Stimulated activated CD4-positive, alpha-beta T cell treated with anti-CD3 and anti-CD28 coated beads, Interleukin-12 subunit alpha, Interleukin-12 subunit beta, amount 100 ng/mL, for 48 hours (primary cell): ENCODE measurements around the gene SIX4.

ENCODE experiments used
- DNase-seq, 3 donors: peaks; one replicate each; pipeline ENCODE4 v3.0.0-alpha.2; 2020; ENCODE audit warnings: low read depth in 2 of 3, low spot score in 1 of 3

The SIX4 gene

GRCh38 chr14:60722357-60723115 lies 1.6 kb downstream of the SIX4 start:
- no peak for DNase-seq

DNA sequence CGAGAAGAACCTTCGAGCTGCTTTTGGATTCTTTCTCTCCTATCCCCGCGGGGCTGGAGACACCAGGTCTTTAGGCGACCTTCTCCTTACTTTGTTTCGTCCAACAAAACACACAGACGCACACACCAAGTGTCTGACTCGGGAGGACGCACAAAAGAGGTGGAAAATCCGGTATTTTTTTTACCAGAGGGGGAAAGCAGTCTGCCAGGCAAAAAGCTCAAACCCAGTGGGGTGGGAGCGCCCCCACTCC lies 2.1 kb downstream of the SIX4 start:
- DNase-seq = no peak

GRCh38 chr14:60721326-60722106 lies 2.6 kb downstream of the SIX4 start:
- DNase-seq = peak in 1 of 3 donors; percentile 26

GRCh38 chr14:60720962-60721325 lies 3.2 kb downstream of the SIX4 start:
- DNase-seq = no peak

DNA sequence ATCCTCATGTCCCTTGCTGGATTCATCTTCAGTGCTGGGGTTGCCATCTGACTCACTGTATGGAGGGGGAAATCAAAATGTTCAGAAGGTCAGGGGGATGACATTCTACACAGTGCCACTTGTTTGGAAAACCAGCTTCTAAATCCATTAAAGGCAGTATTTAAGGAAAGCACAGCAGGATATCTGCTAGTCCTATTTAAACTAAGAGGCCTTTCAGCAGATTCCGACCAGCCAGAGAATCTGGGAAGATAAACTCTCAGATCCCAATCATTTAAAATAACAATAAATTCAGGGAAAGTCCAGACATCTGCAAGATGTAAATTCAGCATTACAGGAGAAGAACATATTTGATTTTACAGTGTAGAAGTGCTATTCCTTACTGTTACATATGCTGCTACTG lies 3.8 kb downstream of the SIX4 start:
- no peak for DNase-seq

DNA sequence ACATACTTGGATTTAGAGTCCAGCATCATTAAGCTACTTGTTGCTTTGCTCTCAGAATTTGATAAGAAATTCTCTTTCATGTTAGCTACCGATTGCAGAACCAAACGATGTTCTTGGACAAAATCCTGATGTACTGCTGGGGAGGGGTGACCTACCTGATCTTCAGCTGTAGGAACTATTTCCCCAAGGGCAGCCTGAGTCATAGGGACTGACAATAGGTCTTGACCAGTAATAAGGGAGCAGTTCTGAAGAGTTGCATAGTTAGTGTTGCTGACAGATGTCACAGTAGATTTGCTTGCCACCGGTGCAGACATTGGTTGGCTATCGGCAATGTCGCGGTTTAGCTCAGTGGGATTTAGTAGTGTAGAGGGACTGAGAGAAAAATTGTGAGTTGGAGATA lies 10.6 kb downstream of the SIX4 start:
- no peak for DNase-seq

GRCh38 chr14:60710494-60710893 lies 13.7 kb downstream of the SIX4 start:
- no peak for DNase-seq

DNA sequence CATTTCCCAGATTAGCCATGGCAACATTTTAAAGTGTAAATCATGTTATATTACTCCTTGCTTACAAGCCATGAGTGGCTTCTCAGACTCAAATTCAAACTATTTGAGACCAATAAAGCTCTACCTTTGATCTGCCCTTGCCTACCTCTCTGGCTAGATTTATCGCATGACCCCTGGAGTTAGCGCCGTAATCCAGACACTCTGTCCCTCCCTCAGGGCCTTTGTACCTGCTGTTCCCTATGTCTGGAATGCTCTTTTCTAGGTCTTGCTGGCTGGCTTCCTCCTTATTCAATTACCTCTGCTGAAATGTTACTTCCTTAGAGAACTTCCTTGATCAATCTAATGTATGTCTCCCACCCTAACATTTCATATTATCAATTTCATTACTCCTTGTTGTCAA lies 16.3 kb downstream of the SIX4 start:
- no peak for DNase-seq

- DNase-seq = no peak
Measured at GRCh38 chr14:60705100-60705499, 19.1 kb downstream of the SIX4 start.

DNA sequence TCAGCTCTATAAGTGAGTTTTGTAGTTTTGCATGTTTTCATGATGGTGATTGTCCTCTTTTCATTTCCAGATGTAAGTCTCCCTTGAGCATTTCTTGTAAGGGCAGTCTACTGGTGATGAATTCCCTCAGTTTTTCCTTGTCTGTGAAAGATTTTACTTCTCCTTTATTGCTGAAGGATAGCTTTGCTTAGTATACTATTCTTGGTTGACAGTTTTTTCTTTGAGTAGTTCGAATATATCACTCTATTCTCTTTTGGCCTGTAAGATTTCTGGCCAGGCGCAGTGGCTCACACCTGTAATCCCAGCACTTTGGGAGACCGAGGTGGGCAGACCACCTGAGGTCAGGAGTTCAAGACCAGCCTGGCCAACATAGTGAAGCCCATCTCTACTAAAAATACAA lies 23.6 kb downstream of the SIX4 start:
- no peak for DNase-seq

DNA sequence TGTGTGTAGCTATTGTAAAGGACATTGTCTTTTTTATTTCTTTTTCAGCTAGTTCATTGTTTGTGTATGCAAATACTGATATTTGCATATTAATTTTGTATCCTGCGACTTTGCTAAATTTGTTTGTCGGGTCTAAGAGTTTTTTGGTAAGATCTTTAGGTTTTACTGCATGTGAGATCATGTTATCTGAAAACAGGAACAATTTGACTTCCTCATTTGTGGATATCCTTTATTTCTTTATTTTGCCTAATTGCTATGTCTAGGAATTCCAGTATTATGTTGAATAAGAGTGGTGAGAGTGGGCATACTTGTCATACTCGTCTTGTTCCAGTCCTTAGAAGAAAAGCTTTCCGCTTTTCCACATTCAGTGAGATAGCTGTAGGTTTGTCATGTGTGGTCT lies 28.8 kb downstream of the SIX4 start:
- no peak for DNase-seq

DNA sequence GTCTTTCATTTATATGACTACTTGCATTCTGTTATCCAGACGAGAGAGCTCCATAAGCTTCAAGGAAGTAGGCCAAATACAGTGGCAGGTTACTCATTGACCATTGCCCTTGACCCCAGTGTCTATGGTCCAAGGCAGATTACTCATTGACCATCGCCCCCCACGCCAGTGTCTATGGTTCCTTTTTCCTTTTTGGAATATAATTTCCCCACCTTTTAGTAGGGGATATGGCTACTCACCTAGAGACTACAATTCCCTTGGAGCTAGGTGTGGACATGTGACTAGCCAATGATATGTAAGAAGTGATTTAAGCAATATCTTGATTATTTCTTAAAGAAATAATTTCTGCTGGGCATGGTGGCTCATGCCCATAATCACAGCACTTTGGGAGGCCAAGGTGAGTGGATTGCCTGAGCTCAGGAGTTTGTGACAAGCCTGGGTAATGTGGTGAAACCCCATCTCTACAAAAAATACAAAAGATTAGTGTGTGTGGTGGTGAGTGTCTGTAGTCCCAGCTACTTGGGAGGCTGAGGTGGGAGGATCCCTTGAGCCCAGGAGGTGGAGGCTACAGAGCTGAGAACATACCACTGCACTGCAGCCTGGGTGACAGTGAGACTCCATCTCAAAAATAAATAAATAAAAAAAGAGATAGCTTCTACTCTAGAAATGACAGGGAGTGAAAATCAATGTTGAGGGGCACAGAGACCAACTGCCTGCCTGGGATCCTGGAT lies 32.6 kb downstream of the SIX4 start:
- DNase-seq = no peak

GRCh38 chr14:60686865-60687264 lies 37.3 kb downstream of the SIX4 start:
- no peak for DNase-seq

DNA sequence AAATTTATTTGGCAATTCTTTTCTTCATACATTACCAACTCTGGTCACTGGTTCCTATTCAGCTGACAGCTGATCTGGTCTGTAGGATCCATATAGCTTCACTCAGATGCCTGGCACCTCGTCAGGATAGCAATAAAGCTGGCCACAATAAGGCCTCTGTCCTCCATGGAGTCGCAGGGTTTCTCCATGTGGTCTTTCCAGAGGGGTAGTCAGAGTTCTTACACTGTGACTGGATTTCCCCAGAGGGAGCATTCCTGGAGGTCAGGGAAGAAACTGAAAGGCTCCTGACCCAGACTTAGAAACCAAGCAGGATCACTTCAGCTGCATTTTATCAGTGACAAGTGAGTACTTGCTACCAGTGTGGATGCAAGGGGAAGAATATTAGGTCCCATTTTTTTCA lies 39.9 kb downstream of the SIX4 start:
- DNase-seq = no peak

DNA sequence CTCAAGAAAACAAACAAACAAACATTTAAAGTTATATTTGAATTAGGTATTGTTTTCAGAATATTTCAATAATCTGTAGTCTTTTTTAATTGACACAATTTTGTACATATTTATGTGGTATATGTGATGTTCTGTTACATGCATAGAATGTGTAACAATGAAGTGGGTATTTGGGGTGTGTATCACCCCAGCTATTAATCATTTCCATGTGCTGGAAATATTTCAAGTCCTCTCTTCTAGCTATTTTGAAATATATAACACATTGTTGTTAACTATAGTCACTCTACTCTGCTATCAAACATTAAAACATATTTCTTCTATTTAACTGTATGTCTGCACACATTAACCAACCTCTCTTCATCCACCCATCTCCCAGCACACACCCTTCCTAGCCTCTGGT lies 42.9 kb downstream of the SIX4 start:
- no peak for DNase-seq

GRCh38 chr14:60680511-60680910 lies 43.6 kb downstream of the SIX4 start:
- no peak for DNase-seq

DNA sequence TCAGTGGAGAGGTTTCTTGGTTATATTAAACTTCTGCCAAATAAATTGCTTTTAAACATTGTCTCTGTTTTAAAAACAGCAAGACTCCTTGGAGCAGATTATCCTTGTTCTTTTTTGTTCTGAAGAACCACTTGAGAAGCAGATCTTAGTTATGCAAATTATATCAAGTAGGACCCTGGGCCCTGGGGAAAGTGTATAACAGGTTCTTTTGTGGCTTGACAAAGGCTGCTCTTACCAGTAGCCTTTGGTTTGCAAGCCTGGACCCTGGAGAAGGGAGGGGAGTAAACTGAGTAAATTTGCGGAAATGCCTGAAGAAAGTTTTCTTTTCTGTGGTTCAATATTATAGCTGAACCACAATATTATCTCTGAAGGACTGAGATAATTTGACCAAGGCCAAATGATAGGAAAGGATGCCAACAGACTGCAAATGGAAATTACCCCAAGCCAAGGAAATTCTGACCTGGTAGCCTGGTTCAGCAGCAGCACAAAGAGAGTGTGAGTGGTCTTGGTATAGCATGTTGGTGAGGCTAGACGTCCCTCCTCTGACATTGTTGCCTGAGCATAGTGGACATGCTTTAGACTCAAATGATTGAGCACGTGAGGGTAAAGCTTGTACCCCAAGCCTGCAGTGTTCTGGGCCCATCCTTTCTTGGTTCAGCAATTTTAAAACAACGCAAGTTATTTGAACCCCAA lies 44.4 kb downstream of the SIX4 start:
- DNase-seq = no peak

DNA sequence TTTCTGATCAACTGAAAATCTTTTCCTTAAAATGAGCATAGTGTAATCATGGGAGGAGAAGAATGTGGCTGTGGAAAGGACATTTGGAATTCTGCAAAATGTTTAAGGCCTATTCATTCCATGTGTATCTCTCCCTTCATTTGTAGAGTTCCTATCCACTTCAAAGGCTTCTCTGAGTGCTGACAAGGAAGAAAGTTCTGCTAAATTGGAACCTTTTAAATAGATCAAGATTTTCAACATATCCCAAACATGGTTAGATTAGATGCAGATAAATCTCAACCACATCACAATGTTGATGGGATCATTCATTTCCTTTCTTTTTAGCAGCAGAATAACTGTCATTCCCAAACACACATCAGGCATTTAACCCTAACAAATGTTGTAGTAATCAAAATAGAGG lies 46.5 kb downstream of the SIX4 start:
- no peak for DNase-seq

- no peak for DNase-seq
Measured at GRCh38 chr14:60670989-60671388, 53.2 kb downstream of the SIX4 start.

GRCh38 chr14:60668431-60669112 lies 55.6 kb downstream of the SIX4 start:
- DNase-seq = no peak

DNA sequence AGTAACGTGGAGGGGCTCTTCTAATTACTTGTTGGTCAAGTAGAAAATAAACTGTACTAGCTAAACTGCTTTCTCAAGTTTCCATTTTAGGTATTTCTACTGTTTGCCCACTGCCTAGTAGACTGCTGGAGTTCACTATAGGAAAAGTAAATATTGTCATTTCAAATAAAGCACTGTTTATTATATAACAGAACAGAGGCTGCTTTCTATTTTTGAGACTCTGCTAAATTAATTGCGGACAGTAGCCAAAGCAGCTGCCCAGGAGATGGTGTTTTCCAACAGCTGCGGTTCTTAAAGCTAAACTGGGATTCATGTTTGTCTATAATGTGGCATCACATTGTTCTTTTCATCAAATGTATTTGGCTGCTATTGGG lies 59.0 kb downstream of the SIX4 start:
- DNase-seq = no peak
